GM10248 (cell line): Measurements from ENCODE around the gene ERFL.

ENCODE experiments used
- CTCF ChIA-PET: fragments of 300-600 bp; sonication (Branson Sonifier 250); formaldehyde crosslinking; extraction: SDS; loops from one replicate; lab custom pipeline; 2021; ENCODE audit warnings: antibody characterized with exemption; lab: Yijun Ruan, JAX
- POLR2A ChIA-PET: fragments of 350-650 bp; sonication (Branson Sonifier 250); formaldehyde crosslinking; extraction: SDS; loops from one replicate; lab custom pipeline; 2020; ENCODE audit warnings: antibody characterized with exemption; lab: Yijun Ruan, JAX
- DNase-seq: peaks from one replicate; pipeline ENCODE4 v3.0.0; 2012; ENCODE audit errors: extremely low spot score
- CTCF ChIP-seq: IDR thresholded peaks from 2 replicates; pipeline ENCODE4 v1.5.1; 2012; ENCODE audit warnings: mild to moderate bottlenecking, low read depth; ENCODE audit errors: extremely low read depth, missing control alignments, control extremely low read depth

Gene ERFL

GRCh38 chr19:41925208-41926003 is 2.8 kb downstream of the ERFL start:
- POLR2A ChIA-PET: no interaction called here
- no peak for TF ChIP-seq CTCF
- CTCF ChIA-PET: no interaction called here
- no peak for DNase-seq

GRCh38 chr19:41924151-41925145 is 3.8 kb downstream of the ERFL start:
- ChIA-PET POLR2A (no interaction called here), CTCF (no interaction called here)
- DNase-seq: no peak

GRCh38 chr19:41923045-41923788 is 5.0 kb downstream of the ERFL start:
- CTCF ChIA-PET: interaction anchor here (1.5 kb wide), 1 partner anchor 13 kb away, joined by 4 read pairs; no protein-coding TSS in a partner anchor
- no peak for DNase-seq
- TF ChIP-seq CTCF: no peak
- POLR2A ChIA-PET: no interaction called here

More at GRCh38 chr19:41924151-41925145, 3.8 kb downstream of the ERFL start:
- no peak for TF ChIP-seq CTCF

- ChIA-PET CTCF (interaction anchor here (1.5 kb wide), 1 partner anchor 14 kb away, joined by 4 read pairs; no protein-coding TSS in a partner anchor), POLR2A (interaction anchor here (0.6 kb wide), 1 partner anchor 53 kb away, joined by 3 read pairs; no protein-coding TSS in a partner anchor)
- DNase-seq: no peak
- TF ChIP-seq CTCF: no peak
These were observed 5.7 kb downstream of the ERFL start for GRCh38 chr19:41922585-41922984.

GRCh38 chr19:41921577-41922576 is 6.4 kb downstream of the ERFL start:
- no peak for DNase-seq
- CTCF ChIA-PET: interaction anchor here (1.5 kb wide), 1 partner anchor 15 kb away, joined by 4 read pairs; no protein-coding TSS in a partner anchor
- TF ChIP-seq CTCF: no peak
- POLR2A ChIA-PET: interaction anchor here (0.6 to 0.9 kb wide), 2 partner anchors 51 to 53 kb away, joined by 3 read pairs; no protein-coding TSS in a partner anchor
